Stimulated activated CD8-positive, alpha-beta memory T cell treated with anti-CD3 and anti-CD28 coated beads, Interleukin-4, amount 100 ng/mL, for 24 hours (primary cell): Measurements from ENCODE around the gene UBA6.
"Not testable (repeated sequence)": the region's sequence is repeated elsewhere in the genome, so short reads cannot be mapped to it uniquely, and the experiment has no call there.

Experiments
- DNase-seq: peaks from one replicate; pipeline ENCODE4 v3.0.0-alpha.2; 2020; ENCODE audit warnings: low read depth

Gene UBA6

GRCh38 chr4:67700738-67701516 is at the start of gene UBA6:
TSS of gene UBA6 (minus strand) at chr4:67701155. CDS start at chr4:67701119, 36 bp downstream.
- DNase-seq = peak; percentile 94

- DNase-seq = no peak
These were observed 49.7 kb upstream of the UBA6 start for GRCh38 chr4:67750691-67751090.

- DNase-seq = no peak
These were observed 48.3 kb upstream of the UBA6 start for GRCh38 chr4:67749286-67749685.

- no peak for DNase-seq
These were observed 46.0 kb upstream of the UBA6 start for GRCh38 chr4:67746797-67747495.

- DNase-seq = no peak
These were observed 43.8 kb upstream of the UBA6 start for GRCh38 chr4:67744561-67745283.

GRCh38 chr4:67743194-67743593 is 42.2 kb upstream of the UBA6 start:
- DNase-seq = no peak

- no peak for DNase-seq
These were observed 35.3 kb upstream of the UBA6 start for GRCh38 chr4:67736262-67736661.

- no peak for DNase-seq
These were observed 34.4 kb upstream of the UBA6 start for GRCh38 chr4:67735325-67735724.

GRCh38 chr4:67730511-67730910 is 29.6 kb upstream of the UBA6 start:
- not testable (repeated sequence) for DNase-seq

- DNase-seq = no peak
These were observed 26.3 kb upstream of the UBA6 start for GRCh38 chr4:67727124-67727850.

GRCh38 chr4:67725981-67726380 is 25.0 kb upstream of the UBA6 start:
- no peak for DNase-seq

GRCh38 chr4:67725132-67725531 is 24.2 kb upstream of the UBA6 start:
- DNase-seq = no peak

GRCh38 chr4:67723949-67724348 is 23.0 kb upstream of the UBA6 start:
- DNase-seq = no peak

- no peak for DNase-seq
These were observed 22.4 kb upstream of the UBA6 start for GRCh38 chr4:67723341-67723740.

GRCh38 chr4:67721770-67722597 is 21.0 kb upstream of the UBA6 start:
- DNase-seq = no peak

GRCh38 chr4:67721315-67721769 is 20.4 kb upstream of the UBA6 start:
- DNase-seq = no peak

- no peak for DNase-seq
These were observed 19.1 kb upstream of the UBA6 start for GRCh38 chr4:67719953-67720617.

- DNase-seq = no peak
These were observed 17.9 kb upstream of the UBA6 start for GRCh38 chr4:67718848-67719247.

GRCh38 chr4:67717586-67717985 is 16.6 kb upstream of the UBA6 start:
- no peak for DNase-seq

- no peak for DNase-seq
These were observed 14.0 kb upstream of the UBA6 start for GRCh38 chr4:67714955-67715354.

- DNase-seq = peak; percentile 7
These were observed 13.3 kb upstream of the UBA6 start for GRCh38 chr4:67714248-67714583.
